ENCODE results near the gene PDS5A.
"Not testable (repeated sequence)": the region's sequence is repeated elsewhere in the genome, so short reads cannot be mapped to it uniquely, and the experiment has no call there.

Gene PDS5A

GRCh38 chr4:39970671-39971640 lies 6.8 kb downstream of the PDS5A start:
- H3K27ac ChIP-seq (ENCODE audit: low read depth, low read length) = no peak overlapping the region

GRCh38 chr4:39963656-39964055 lies 14.1 kb downstream of the PDS5A start:
- H3K36me3 ChIP-seq (ENCODE audit: control insufficient read depth in 5 of 5, insufficient read depth in 5 of 5, low read length in 5 of 5) = no peaks in the 10 kb centered on the region
- H3K27me3 ChIP-seq (ENCODE audit: control insufficient read depth in 5 of 5, insufficient read depth in 4 of 5, low read length in 5 of 5) = no peaks in the 10 kb centered on the region
- peaks cover 0 to 8% (median 3%) of the 10 kb centered on the region in 5 donors for H3K4me1 ChIP-seq (ENCODE audit: control insufficient read depth in 5 of 5, insufficient read depth in 5 of 5, low read length in 5 of 5)
- no peaks in the 10 kb centered on the region for H3K9me3 ChIP-seq (ENCODE audit: control insufficient read depth in 5 of 5, low read length in 5 of 5)
- H3K4me3 ChIP-seq (ENCODE audit: low read depth in 1 of 5, low read length in 5 of 5) = no peak overlapping the region
- no peak overlapping the region for H3K9ac ChIP-seq (ENCODE audit: low read length in 5 of 5)
- no peak overlapping the region for H3K27ac ChIP-seq (ENCODE audit: low read depth, low read length)

More at GRCh38 chr4:39970671-39971640, 6.8 kb downstream of the PDS5A start:
- Histone ChIP-seq H3K4me3 (ENCODE audit: low read depth in 1 of 5, low read length in 5 of 5) (no peak overlapping the region), H3K9ac (ENCODE audit: low read length in 5 of 5) (no peak overlapping the region), H3K4me1 (ENCODE audit: control insufficient read depth in 5 of 5, insufficient read depth in 5 of 5, low read length in 5 of 5) (peaks cover 0 to 16% (median 14%) of the 10 kb centered on the region in 5 donors), H3K36me3 (ENCODE audit: control insufficient read depth in 5 of 5, insufficient read depth in 5 of 5, low read length in 5 of 5) (peaks cover 0 to 22% (median 13%) of the 10 kb centered on the region in 5 donors), H3K27me3 (ENCODE audit: control insufficient read depth in 5 of 5, insufficient read depth in 4 of 5, low read length in 5 of 5) (no peaks in the 10 kb centered on the region), H3K9me3 (ENCODE audit: control insufficient read depth in 5 of 5, low read length in 5 of 5) (no peaks in the 10 kb centered on the region)

GRCh38 chr4:39961311-39961877 lies 16.3 kb downstream of the PDS5A start:
- peaks cover 0 to 8% (median 3%) of the 10 kb centered on the region in 5 donors for H3K4me1 ChIP-seq (ENCODE audit: control insufficient read depth in 5 of 5, insufficient read depth in 5 of 5, low read length in 5 of 5)
- no peak overlapping the region for H3K4me3 ChIP-seq (ENCODE audit: low read depth in 1 of 5, low read length in 5 of 5)
- H3K36me3 ChIP-seq (ENCODE audit: control insufficient read depth in 5 of 5, insufficient read depth in 5 of 5, low read length in 5 of 5) = no peaks in the 10 kb centered on the region
- no peak overlapping the region for H3K27ac ChIP-seq (ENCODE audit: low read depth, low read length)
- no peak overlapping the region for H3K9ac ChIP-seq (ENCODE audit: low read length in 5 of 5)
- no peaks in the 10 kb centered on the region for H3K9me3 ChIP-seq (ENCODE audit: control insufficient read depth in 5 of 5, low read length in 5 of 5)
- no peaks in the 10 kb centered on the region for H3K27me3 ChIP-seq (ENCODE audit: control insufficient read depth in 5 of 5, insufficient read depth in 4 of 5, low read length in 5 of 5)

GRCh38 chr4:39950861-39951481 lies 26.7 kb downstream of the PDS5A start:
- Histone ChIP-seq H3K9me3 (ENCODE audit: control insufficient read depth in 5 of 5, low read length in 5 of 5) (no peaks in the 10 kb centered on the region), H3K27ac (ENCODE audit: low read depth, low read length) (no peak overlapping the region), H3K4me3 (ENCODE audit: low read depth in 1 of 5, low read length in 5 of 5) (no peak overlapping the region), H3K27me3 (ENCODE audit: control insufficient read depth in 5 of 5, insufficient read depth in 4 of 5, low read length in 5 of 5) (no peaks in the 10 kb centered on the region), H3K36me3 (ENCODE audit: control insufficient read depth in 5 of 5, insufficient read depth in 5 of 5, low read length in 5 of 5) (peaks cover 0 to 3% (median 0%) of the 10 kb centered on the region in 5 donors), H3K4me1 (ENCODE audit: control insufficient read depth in 5 of 5, insufficient read depth in 5 of 5, low read length in 5 of 5) (peaks cover 3 to 25% (median 12%) of the 10 kb centered on the region in 5 donors), H3K9ac (ENCODE audit: low read length in 5 of 5) (no peak overlapping the region)

- H3K4me3 ChIP-seq (ENCODE audit: low read depth in 1 of 5, low read length in 5 of 5) = no peak overlapping the region
- H3K4me1 ChIP-seq (ENCODE audit: control insufficient read depth in 5 of 5, insufficient read depth in 5 of 5, low read length in 5 of 5) = peaks cover 3 to 25% (median 13%) of the 10 kb centered on the region in 5 donors
- H3K27me3 ChIP-seq (ENCODE audit: control insufficient read depth in 5 of 5, insufficient read depth in 4 of 5, low read length in 5 of 5) = no peaks in the 10 kb centered on the region
- no peaks in the 10 kb centered on the region for H3K36me3 ChIP-seq (ENCODE audit: control insufficient read depth in 5 of 5, insufficient read depth in 5 of 5, low read length in 5 of 5)
- H3K27ac ChIP-seq (ENCODE audit: low read depth, low read length) = no peak overlapping the region
- H3K9me3 ChIP-seq (ENCODE audit: control insufficient read depth in 5 of 5, low read length in 5 of 5) = no peaks in the 10 kb centered on the region
- no peak overlapping the region for H3K9ac ChIP-seq (ENCODE audit: low read length in 5 of 5)
These were observed 29.7 kb downstream of the PDS5A start for GRCh38 chr4:39947963-39948362.

- Histone ChIP-seq H3K9ac (ENCODE audit: low read length in 5 of 5) (no peak overlapping the region), H3K36me3 (ENCODE audit: control insufficient read depth in 5 of 5, insufficient read depth in 5 of 5, low read length in 5 of 5) (no peaks in the 10 kb centered on the region), H3K4me3 (ENCODE audit: low read depth in 1 of 5, low read length in 5 of 5) (no peak overlapping the region), H3K4me1 (ENCODE audit: control insufficient read depth in 5 of 5, insufficient read depth in 5 of 5, low read length in 5 of 5) (peaks cover 4 to 22% (median 13%) of the 10 kb centered on the region in 5 donors), H3K9me3 (ENCODE audit: control insufficient read depth in 5 of 5, low read length in 5 of 5) (no peaks in the 10 kb centered on the region), H3K27ac (ENCODE audit: low read depth, low read length) (no peak overlapping the region), H3K27me3 (ENCODE audit: control insufficient read depth in 5 of 5, insufficient read depth in 4 of 5, low read length in 5 of 5) (no peaks in the 10 kb centered on the region)
These were observed 30.3 kb downstream of the PDS5A start for GRCh38 chr4:39947417-39947816.

- not testable (repeated sequence) for H3K27me3 ChIP-seq (ENCODE audit: control insufficient read depth in 5 of 5, insufficient read depth in 4 of 5, low read length in 5 of 5); H3K27ac ChIP-seq (ENCODE audit: low read depth, low read length); H3K9ac ChIP-seq (ENCODE audit: low read length in 5 of 5); H3K36me3 ChIP-seq (ENCODE audit: control insufficient read depth in 5 of 5, insufficient read depth in 5 of 5, low read length in 5 of 5); H3K9me3 ChIP-seq (ENCODE audit: control insufficient read depth in 5 of 5, low read length in 5 of 5); H3K4me3 ChIP-seq (ENCODE audit: low read depth in 1 of 5, low read length in 5 of 5)
- H3K4me1 ChIP-seq (ENCODE audit: control insufficient read depth in 5 of 5, insufficient read depth in 5 of 5, low read length in 5 of 5) = peaks cover 5 to 25% (median 18%) of the 10 kb centered on the region in 5 donors
These were observed 33.5 kb downstream of the PDS5A start for GRCh38 chr4:39944245-39944644.

- H3K9me3 ChIP-seq (ENCODE audit: control insufficient read depth in 5 of 5, low read length in 5 of 5) = no peaks in the 10 kb centered on the region
- no peak overlapping the region for H3K9ac ChIP-seq (ENCODE audit: low read length in 5 of 5)
- no peaks in the 10 kb centered on the region for H3K27me3 ChIP-seq (ENCODE audit: control insufficient read depth in 5 of 5, insufficient read depth in 4 of 5, low read length in 5 of 5)
- H3K4me1 ChIP-seq (ENCODE audit: control insufficient read depth in 5 of 5, insufficient read depth in 5 of 5, low read length in 5 of 5) = peaks cover 1 to 20% (median 14%) of the 10 kb centered on the region in 5 donors
- no peak overlapping the region for H3K4me3 ChIP-seq (ENCODE audit: low read depth in 1 of 5, low read length in 5 of 5)
- no peak overlapping the region for H3K27ac ChIP-seq (ENCODE audit: low read depth, low read length)
- H3K36me3 ChIP-seq (ENCODE audit: control insufficient read depth in 5 of 5, insufficient read depth in 5 of 5, low read length in 5 of 5) = no peaks in the 10 kb centered on the region
These were observed 35.2 kb downstream of the PDS5A start for GRCh38 chr4:39942507-39942906.

GRCh38 chr4:39941682-39942217 lies 36.0 kb downstream of the PDS5A start:
- no peak overlapping the region for H3K9ac ChIP-seq (ENCODE audit: low read length in 5 of 5)
- H3K4me3 ChIP-seq (ENCODE audit: low read depth in 1 of 5, low read length in 5 of 5) = no peak overlapping the region
- peaks cover under 1 to 14% (median 6%) of the 10 kb centered on the region in 5 donors for H3K4me1 ChIP-seq (ENCODE audit: control insufficient read depth in 5 of 5, insufficient read depth in 5 of 5, low read length in 5 of 5)
- H3K27me3 ChIP-seq (ENCODE audit: control insufficient read depth in 5 of 5, insufficient read depth in 4 of 5, low read length in 5 of 5) = no peaks in the 10 kb centered on the region
- H3K36me3 ChIP-seq (ENCODE audit: control insufficient read depth in 5 of 5, insufficient read depth in 5 of 5, low read length in 5 of 5) = no peaks in the 10 kb centered on the region
- H3K9me3 ChIP-seq (ENCODE audit: control insufficient read depth in 5 of 5, low read length in 5 of 5) = no peaks in the 10 kb centered on the region
- H3K27ac ChIP-seq (ENCODE audit: low read depth, low read length) = no peak overlapping the region
